ENCODE results near the gene TSHZ2.

DNA sequence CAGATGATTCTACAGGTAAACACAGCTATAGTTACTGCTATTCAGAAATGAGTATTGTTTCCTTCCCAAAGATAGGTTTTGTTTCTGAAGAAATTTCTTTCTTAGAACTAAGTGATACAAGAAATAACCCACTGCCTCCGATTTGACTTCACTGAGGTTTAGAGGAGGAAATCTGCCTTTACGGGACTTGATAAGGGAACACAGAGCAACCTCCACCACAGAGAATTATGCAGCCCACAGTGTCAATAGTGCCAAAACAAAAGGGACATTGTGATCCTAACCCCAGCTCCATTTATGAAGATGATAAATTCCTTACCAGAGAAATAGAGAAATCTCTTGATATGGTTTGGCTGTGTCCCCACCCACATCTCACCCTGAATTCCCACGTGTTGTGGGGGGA, 456.8 kb downstream of the TSHZ2 start:
- TF ChIP-seq, protein P1, sequence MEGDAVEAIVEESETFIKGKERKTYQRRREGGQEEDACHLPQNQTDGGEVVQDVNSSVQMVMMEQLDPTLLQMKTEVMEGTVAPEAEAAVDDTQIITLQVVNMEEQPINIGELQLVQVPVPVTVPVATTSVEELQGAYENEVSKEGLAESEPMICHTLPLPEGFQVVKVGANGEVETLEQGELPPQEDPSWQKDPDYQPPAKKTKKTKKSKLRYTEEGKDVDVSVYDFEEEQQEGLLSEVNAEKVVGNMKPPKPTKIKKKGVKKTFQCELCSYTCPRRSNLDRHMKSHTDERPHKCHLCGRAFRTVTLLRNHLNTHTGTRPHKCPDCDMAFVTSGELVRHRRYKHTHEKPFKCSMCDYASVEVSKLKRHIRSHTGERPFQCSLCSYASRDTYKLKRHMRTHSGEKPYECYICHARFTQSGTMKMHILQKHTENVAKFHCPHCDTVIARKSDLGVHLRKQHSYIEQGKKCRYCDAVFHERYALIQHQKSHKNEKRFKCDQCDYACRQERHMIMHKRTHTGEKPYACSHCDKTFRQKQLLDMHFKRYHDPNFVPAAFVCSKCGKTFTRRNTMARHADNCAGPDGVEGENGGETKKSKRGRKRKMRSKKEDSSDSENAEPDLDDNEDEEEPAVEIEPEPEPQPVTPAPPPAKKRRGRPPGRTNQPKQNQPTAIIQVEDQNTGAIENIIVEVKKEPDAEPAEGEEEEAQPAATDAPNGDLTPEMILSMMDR (conservative IDR thresholded peaks at IDR 0.05; ENCODE audit: low read depth, low read length): no peak
- no peak for TF ChIP-seq POLR2A (IDR thresholded peaks at IDR 0.05; ENCODE audit: low read depth, low read length)
- TF ChIP-seq MAZ (IDR thresholded peaks at IDR 0.05; ENCODE audit: borderline replicate concordance, low read depth, low read length): no peak
- TF ChIP-seq BHLHE40 (IDR thresholded peaks at IDR 0.05; ENCODE audit: low read depth, low read length): no peak
- TF ChIP-seq SMC3 (IDR thresholded peaks at IDR 0.05; ENCODE audit: low read depth, low read length): no peak
- TF ChIP-seq, protein P2, sequence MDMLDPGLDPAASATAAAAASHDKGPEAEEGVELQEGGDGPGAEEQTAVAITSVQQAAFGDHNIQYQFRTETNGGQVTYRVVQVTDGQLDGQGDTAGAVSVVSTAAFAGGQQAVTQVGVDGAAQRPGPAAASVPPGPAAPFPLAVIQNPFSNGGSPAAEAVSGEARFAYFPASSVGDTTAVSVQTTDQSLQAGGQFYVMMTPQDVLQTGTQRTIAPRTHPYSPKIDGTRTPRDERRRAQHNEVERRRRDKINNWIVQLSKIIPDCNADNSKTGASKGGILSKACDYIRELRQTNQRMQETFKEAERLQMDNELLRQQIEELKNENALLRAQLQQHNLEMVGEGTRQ (IDR thresholded peaks at IDR 0.05; ENCODE audit: low read depth, low read length): no peak
- no peak for TF ChIP-seq RCOR1 (IDR thresholded peaks at IDR 0.05; ENCODE audit: insufficient replicate concordance, low read length)
- TF ChIP-seq RAD21 (IDR thresholded peaks at IDR 0.05; ENCODE audit: low read length): no peak

Measured in IMR-90 (cell line).